SK-N-SH treated with all-trans-retinoic acid at 6 μM for 48 hours (cell line): Measurements from ENCODE around the gene CLDN24.
A peak's percentile ranks its signal among the peaks of the same experiment; 100 is the strongest.

ENCODE experiments used
- ATAC-seq: fragments of 200-7000 bp; cut with Tn5 transposase; 3 replicates; pipeline ENCODE4 v1.9.1; 2020; ENCODE audit warnings: mild to moderate bottlenecking, moderate library complexity
- ARNTL ChIP-seq: fragments of 450-650 bp; formaldehyde crosslinking; IDR thresholded peaks from 2 replicates; pipeline ENCODE4 v1.5.0; 2020; ENCODE audit warnings: low read depth, mild to moderate bottlenecking, moderate library complexity, borderline replicate concordance
- BACH2 ChIP-seq: fragments of 250-450 bp; sonication (Bioruptor Pico); IDR thresholded peaks from 2 replicates; pipeline ENCODE4 v1.9.0; 2021; ENCODE audit warnings: mild to moderate bottlenecking, borderline replicate concordance
- CSDC2 ChIP-seq: fragments of 250-450 bp; sonication (Bioruptor Pico); IDR thresholded peaks from 2 replicates; pipeline ENCODE4 v1.5.0; 2020; ENCODE audit warnings: mild to moderate bottlenecking, moderate library complexity
- ESRRG ChIP-seq: fragments of 250-450 bp; sonication (Bioruptor Pico); IDR thresholded peaks from 2 replicates; pipeline ENCODE4 v1.6.1; 2021; ENCODE audit warnings: mild to moderate bottlenecking
- GLIS3 ChIP-seq: fragments of 250-450 bp; sonication (Bioruptor Pico); IDR thresholded peaks from 2 replicates; pipeline ENCODE4 v1.5.0; 2020; ENCODE audit warnings: mild to moderate bottlenecking, moderate library complexity
- OSR1 ChIP-seq: fragments of 250-450 bp; sonication (Bioruptor Pico); IDR thresholded peaks from 2 replicates; pipeline ENCODE4 v1.8.0; 2022; ENCODE audit warnings: moderate library complexity, mild to moderate bottlenecking, inconsistent platforms
- PATZ1 ChIP-seq: fragments of 250-450 bp; sonication (Bioruptor Pico); IDR thresholded peaks from 2 replicates; pipeline ENCODE4 v1.8.0; 2020; ENCODE audit warnings: mild to moderate bottlenecking, moderate library complexity, borderline replicate concordance
- POU6F1 ChIP-seq: fragments of 250-450 bp; sonication (Bioruptor Pico); IDR thresholded peaks from 2 replicates; pipeline ENCODE4 v1.8.0; 2021; ENCODE audit warnings: low read depth, mild to moderate bottlenecking, moderate library complexity, borderline replicate concordance
- RARB ChIP-seq: fragments of 250-450 bp; sonication (Bioruptor Pico); IDR thresholded peaks from 2 replicates; pipeline ENCODE4 v1.8.0; 2021; ENCODE audit warnings: mild to moderate bottlenecking, moderate library complexity
- SNAI2 ChIP-seq: fragments of 250-450 bp; sonication (Bioruptor Pico); IDR thresholded peaks from 2 replicates; pipeline ENCODE4 v1.5.0; 2020; ENCODE audit warnings: mild to moderate bottlenecking, moderate library complexity
- TCF4 ChIP-seq: fragments of 250-450 bp; sonication (Bioruptor Pico); IDR thresholded peaks from 2 replicates; pipeline ENCODE4 v1.8.0; 2021; ENCODE audit warnings: mild to moderate bottlenecking, moderate library complexity, borderline replicate concordance
- TOX ChIP-seq: fragments of 250-450 bp; sonication (Bioruptor Pico); IDR thresholded peaks from 2 replicates; pipeline ENCODE4 v1.8.0; 2021; ENCODE audit warnings: mild to moderate bottlenecking, moderate library complexity, borderline replicate concordance
- TSHZ2 ChIP-seq: fragments of 250-450 bp; sonication (Bioruptor Pico); IDR thresholded peaks from 2 replicates; pipeline ENCODE4 v1.5.0; 2020; ENCODE audit warnings: mild to moderate bottlenecking, moderate library complexity
- ZFP3 ChIP-seq: fragments of 250-450 bp; sonication (Bioruptor Pico); IDR thresholded peaks from 2 replicates; pipeline ENCODE4 v1.5.0; 2020; ENCODE audit warnings: mild to moderate bottlenecking, moderate library complexity
- ZFP30 ChIP-seq: fragments of 450-650 bp; formaldehyde crosslinking; IDR thresholded peaks from 2 replicates; pipeline ENCODE4 v1.5.0; 2022; ENCODE audit warnings: mild to moderate bottlenecking, moderate library complexity
- ZNF565 ChIP-seq: fragments of 450-650 bp; formaldehyde crosslinking; conservative IDR thresholded peaks from 2 replicates; pipeline ENCODE4 v1.5.0; 2020; ENCODE audit warnings: low read depth, mild to moderate bottlenecking, moderate library complexity
- ZNF70 ChIP-seq: fragments of 450-650 bp; formaldehyde crosslinking; IDR thresholded peaks from 2 replicates; pipeline ENCODE4 v1.5.0; 2020; ENCODE audit warnings: mild to moderate bottlenecking, moderate library complexity
- TF ChIP-seq, protein P1 (sequence below): fragments of 250-450 bp; sonication (Bioruptor Pico); IDR thresholded peaks from 2 replicates; pipeline ENCODE4 v1.5.1; 2020; ENCODE audit warnings: low read depth, mild to moderate bottlenecking, moderate library complexity

The CLDN24 gene

GRCh38 chr4:183358215-183358755 lies 36.1 kb upstream of the CLDN24 start (continued):
- no peak for TF ChIP-seq TSHZ2 (CRISPR knock-in tag)
- TF ChIP-seq ZNF565 (CRISPR knock-in tag) = no peak

DNA sequence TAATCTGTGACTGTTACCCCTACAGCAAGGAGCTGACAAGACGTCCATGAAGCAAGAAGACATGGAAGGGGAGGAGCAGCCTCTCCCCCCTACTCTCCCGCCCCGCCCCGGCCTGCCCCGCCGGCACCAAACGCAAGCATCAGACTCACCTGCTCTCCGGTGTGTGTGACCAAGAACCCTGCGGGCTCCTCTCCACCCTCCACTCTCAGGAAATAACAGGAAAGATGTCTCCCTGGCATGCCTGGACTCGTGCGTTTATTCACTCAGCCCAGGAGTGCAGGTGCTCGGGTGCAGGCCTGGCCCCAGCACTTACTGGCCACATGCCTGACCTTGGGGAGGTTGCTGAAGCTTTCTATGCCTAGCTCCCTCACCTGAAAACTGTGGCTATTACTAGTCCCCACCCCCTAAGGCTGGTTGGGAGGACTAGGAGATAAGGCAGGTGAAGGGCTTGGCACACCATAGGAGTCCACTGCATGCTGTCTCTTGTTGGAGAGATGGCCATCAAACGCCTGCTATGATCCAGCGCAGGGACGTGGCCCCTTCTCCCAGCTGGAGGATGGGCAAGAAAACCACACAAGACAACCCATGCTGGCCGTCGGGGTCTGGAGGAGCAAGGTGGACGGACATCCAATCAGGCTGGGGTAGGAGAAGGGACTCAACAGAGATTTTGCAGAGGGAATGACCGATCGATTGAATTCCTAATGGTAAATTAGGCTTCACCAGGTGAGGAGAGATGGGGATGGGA lies 34.9 kb upstream of the CLDN24 start:
- no peak for ATAC-seq
- TF ChIP-seq ZFP30 (CRISPR knock-in tag) (no peak), ZNF70 (CRISPR knock-in tag) (no peak), RARB (CRISPR knock-in tag) (no peak), POU6F1 (CRISPR knock-in tag) (no peak), PATZ1 (CRISPR knock-in tag) (no peak), OSR1 (no peak), CSDC2 (CRISPR knock-in tag) (no peak), SNAI2 (no peak), TOX (CRISPR knock-in tag) (no peak)
- TF ChIP-seq, all 23 proteins: peak for 0

GRCh38 chr4:183356173-183356830 lies 34.1 kb upstream of the CLDN24 start:
- no peak for ATAC-seq
- no peak for TF ChIP-seq ESRRG (CRISPR knock-in tag)
- no peak for TF ChIP-seq GLIS3
- no peak for TF ChIP-seq POU6F1 (CRISPR knock-in tag)
- TF ChIP-seq ZNF565 (CRISPR knock-in tag) = no peak
- TF ChIP-seq BACH2 (CRISPR knock-in tag) = no peak
- TF ChIP-seq TOX (CRISPR knock-in tag) = no peak
- TF ChIP-seq SNAI2 = no peak
- no peak for TF ChIP-seq ARNTL (CRISPR knock-in tag)
- TF ChIP-seq, protein P1, sequence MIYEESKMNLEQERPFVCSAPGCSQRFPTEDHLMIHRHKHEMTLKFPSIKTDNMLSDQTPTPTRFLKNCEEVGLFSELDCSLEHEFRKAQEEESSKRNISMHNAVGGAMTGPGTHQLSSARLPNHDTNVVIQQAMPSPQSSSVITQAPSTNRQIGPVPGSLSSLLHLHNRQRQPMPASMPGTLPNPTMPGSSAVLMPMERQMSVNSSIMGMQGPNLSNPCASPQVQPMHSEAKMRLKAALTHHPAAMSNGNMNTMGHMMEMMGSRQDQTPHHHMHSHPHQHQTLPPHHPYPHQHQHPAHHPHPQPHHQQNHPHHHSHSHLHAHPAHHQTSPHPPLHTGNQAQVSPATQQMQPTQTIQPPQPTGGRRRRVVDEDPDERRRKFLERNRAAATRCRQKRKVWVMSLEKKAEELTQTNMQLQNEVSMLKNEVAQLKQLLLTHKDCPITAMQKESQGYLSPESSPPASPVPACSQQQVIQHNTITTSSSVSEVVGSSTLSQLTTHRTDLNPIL = no peak
- no peak for TF ChIP-seq RARB (CRISPR knock-in tag)
- TF ChIP-seq ZFP3 (CRISPR knock-in tag) = no peak

- peak; percentile 87 for ATAC-seq
- no peak for TF ChIP-seq TCF4
- TF ChIP-seq, protein P1 = peak; percentile 62; the same call in 1 of the 2 replicates
- 0 out of 2 replicates have a peak, but pooled peaks have one; percentile 8 for TF ChIP-seq SNAI2
- no peak for TF ChIP-seq ZNF565 (CRISPR knock-in tag)
- no peak for TF ChIP-seq ZFP30 (CRISPR knock-in tag)
- TF ChIP-seq CSDC2 (CRISPR knock-in tag) = no peak
- no peak for TF ChIP-seq OSR1
- no peak for TF ChIP-seq TSHZ2 (CRISPR knock-in tag)
- TF ChIP-seq TOX (CRISPR knock-in tag) = peak; percentile 94
Measured at GRCh38 chr4:183355405-183355804, 33.2 kb upstream of the CLDN24 start.
